OCI-LY7 (cell line): Measurements from ENCODE around the gene CD300A.

Source experiments
- EZH2phosphoT487 ChIP-seq: fragments of 200-600 bp; sonication (generic); IDR thresholded peaks from 2 replicates; pipeline ENCODE4 v1.6.1; 2018; ENCODE audit warnings: low read depth, borderline replicate concordance, mild to moderate bottlenecking, mixed run types, antibody characterized with exemption, low read length, moderate library complexity, mixed read lengths
- TF ChIP-seq, protein P1 (sequence below): fragments of 200-600 bp; sonication (generic); conservative IDR thresholded peaks from 2 replicates; pipeline ENCODE4 v1.5.1; 2014; ENCODE audit warnings: mild to moderate bottlenecking, antibody characterized with exemption, low read length, moderate library complexity, mixed read lengths

DNA sequence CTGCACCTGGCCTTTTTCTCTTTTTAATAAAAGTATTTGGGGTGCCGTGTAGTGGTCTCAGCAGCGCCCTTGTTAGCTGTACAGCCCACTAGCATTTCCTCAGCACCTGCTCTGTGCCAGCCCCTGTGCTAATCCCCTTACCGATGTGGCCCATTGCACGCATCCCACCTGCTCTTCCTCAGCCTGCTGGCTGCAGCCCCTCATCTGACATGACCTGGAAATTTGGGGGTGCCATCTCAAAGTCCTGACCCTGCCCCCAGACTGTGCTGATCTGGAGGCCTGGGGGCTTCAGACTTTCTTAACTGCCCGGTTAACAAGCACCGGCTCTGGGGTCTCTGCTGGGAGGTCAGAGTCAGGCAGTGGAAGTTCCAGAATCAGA lies 24.2 kb upstream of the CD300A start:
- TF ChIP-seq EZH2phosphoT487, result no peak
- TF ChIP-seq, protein P1, sequence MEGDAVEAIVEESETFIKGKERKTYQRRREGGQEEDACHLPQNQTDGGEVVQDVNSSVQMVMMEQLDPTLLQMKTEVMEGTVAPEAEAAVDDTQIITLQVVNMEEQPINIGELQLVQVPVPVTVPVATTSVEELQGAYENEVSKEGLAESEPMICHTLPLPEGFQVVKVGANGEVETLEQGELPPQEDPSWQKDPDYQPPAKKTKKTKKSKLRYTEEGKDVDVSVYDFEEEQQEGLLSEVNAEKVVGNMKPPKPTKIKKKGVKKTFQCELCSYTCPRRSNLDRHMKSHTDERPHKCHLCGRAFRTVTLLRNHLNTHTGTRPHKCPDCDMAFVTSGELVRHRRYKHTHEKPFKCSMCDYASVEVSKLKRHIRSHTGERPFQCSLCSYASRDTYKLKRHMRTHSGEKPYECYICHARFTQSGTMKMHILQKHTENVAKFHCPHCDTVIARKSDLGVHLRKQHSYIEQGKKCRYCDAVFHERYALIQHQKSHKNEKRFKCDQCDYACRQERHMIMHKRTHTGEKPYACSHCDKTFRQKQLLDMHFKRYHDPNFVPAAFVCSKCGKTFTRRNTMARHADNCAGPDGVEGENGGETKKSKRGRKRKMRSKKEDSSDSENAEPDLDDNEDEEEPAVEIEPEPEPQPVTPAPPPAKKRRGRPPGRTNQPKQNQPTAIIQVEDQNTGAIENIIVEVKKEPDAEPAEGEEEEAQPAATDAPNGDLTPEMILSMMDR, result no peak
